HG03460 (cell line): ENCODE data around the gene KRT80.

ENCODE experiments used
- ATAC-seq: cut with Tn5 transposase; IDR thresholded peaks from one replicate; pipeline ENCODE4 v1.9.1; 2021; ENCODE audit not compliant: unreplicated experiment

KRT80 gene

GRCh38 chr12:52156757-52157565 is 34.9 kb downstream of the KRT80 start:
- ATAC-seq: no peak

GRCh38 chr12:52156311-52156710 is 35.5 kb downstream of the KRT80 start:
- no peak for ATAC-seq

DNA sequence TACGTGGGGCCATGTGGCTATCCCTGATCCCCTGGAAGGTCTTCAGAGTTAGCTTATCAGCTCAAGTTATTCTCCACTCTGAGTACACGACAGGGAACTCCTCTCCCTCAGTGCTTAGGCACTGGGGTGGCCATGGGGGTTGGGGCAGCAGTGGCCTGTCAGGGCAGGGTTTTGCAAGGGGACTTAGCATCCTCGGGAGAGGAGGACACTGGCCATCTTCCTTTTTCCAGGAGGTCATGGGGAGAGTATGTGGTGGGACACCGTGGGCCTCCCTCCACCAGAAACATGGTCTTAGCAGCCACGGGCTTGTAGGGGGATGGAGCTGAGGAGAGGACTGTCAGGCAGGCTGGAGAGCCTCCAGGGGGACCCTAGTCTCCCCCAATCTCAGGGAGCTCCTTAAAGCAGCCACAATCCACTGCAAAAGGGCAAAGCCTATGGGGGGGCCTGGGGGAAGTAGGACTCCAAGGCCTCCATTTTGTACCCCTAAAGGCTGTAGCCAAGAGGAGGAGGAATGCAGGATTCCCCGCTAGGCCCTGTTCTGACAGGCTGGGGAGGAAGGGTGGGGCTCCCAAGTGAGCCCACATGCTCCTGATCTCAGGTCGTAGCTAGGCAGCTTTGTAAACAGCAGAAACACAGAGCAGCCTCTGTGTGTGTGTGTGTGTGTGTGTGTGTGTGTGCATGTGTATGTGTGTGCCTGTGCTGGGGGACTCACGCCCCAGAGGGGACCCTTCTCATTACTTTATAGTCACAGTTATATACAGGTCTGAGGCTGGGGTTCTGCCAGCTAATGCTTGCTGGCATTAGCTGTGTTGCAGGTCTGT is 36.6 kb downstream of the KRT80 start:
- ATAC-seq: no peak

DNA sequence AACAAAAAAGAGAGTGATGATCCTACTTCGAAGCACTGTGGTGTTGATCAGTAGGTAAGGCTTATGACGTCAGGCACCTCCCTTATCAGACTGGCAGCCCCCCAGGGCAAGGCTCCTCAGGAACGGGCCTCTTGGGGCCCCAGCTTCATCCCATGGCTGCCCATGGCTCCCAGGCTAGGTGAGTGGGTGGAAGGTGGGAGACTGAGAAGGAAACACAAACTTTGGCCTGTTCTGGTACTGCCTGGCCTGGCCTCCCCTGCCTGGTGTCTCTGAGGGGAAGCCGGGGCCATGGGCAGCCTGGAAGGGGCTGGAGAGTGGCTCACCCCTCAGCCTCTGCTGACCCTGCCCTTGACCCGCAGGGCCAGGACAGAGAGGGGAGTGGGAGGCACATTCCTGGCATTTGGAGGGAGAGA is 38.9 kb downstream of the KRT80 start:
- no peak for ATAC-seq

- ATAC-seq: no peak
Measured at GRCh38 chr12:52151837-52152783, 39.7 kb downstream of the KRT80 start.

DNA sequence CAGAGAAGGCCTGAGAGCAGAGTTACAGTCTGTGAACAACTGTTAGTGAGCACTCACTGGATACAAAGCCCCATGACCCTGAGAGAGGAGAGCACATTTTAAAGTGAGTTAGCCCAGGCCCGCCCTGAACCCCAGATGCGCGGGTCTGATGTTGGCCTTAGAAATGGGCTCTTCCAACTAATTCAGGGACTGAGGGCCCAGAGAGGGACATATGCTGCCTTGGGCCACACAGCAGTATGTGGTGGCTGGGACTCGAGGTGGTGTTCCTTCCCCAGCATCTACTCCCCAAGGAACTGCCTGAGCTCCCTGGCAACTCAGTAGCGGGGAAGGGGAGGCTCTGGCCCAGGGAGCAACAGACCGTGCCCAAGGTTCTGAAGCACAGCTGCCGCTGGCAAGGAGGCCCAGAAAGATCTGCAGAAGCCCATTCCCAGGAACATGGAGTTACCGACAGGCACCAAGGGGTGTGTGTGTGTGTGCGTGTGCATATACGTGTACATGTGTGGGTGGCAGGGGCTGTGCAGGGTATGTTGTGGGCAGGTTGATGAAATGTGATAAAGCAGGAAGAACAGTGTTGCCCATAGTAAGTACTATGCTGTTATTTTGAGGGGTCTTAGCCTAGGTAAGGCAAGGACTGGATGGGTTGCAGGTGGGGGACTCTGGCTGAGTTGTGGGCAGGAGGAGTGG is 40.5 kb downstream of the KRT80 start:
- no peak for ATAC-seq

GRCh38 chr12:52149651-52150241 is 42.1 kb downstream of the KRT80 start:
- ATAC-seq: no peak

DNA sequence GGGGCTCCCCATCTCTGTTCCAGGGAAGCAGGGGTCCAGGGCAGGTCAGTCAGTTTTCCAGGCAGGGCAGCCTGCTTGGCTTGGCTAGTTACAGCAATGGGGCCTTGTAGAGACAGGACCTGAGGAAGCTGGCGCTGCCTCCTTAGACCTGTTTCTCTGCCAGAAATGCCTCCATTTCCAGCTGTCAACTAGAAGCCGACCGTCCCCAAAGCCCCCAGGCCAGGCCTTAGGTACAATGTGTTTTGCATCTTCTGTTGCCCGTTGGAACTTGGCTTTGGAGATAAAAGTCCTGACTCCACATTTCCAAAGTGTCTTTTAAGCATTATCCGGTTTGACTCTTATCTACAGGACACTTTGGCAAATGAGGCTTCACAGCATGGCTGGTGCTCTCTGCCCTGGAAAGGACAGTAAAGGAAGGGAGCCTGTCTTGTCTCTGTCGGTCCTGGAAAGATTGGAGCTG is 42.6 kb downstream of the KRT80 start:
- no peak for ATAC-seq

DNA sequence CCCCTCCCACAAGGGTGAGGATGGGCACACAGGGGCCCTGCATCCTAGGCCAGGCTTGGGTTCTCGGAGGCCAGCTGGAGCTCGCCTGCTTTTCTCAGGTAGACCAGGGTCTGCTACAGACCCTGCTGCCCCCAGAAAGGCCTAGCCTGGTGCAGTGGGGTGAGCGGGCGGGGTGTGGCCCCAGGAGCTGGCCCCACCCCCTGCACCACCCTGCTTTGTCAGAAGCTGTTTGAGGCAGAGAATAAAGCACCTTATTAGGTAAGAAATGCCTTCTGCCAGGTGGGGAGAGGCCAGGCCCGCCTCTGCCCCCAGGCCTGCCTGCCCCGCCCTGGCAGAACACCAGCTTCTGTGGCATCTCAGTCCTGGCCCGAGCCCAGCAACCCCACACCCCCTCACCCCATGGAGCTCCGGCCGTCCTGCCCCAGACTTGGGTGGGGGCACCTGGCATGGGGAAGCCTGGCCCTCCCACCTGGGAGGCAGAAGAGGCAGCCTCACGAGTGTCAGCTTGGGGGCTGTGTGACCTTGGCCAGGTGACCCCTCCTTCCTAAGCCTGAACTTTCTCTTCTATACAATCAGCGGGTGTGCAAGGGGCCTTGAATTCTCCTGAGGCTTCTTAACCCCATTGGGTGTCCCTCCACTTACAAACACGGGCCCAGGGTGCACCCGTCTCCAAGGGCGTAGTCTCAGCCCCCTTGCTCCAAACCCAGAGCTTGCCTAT is 43.2 kb downstream of the KRT80 start:
- no peak for ATAC-seq

DNA sequence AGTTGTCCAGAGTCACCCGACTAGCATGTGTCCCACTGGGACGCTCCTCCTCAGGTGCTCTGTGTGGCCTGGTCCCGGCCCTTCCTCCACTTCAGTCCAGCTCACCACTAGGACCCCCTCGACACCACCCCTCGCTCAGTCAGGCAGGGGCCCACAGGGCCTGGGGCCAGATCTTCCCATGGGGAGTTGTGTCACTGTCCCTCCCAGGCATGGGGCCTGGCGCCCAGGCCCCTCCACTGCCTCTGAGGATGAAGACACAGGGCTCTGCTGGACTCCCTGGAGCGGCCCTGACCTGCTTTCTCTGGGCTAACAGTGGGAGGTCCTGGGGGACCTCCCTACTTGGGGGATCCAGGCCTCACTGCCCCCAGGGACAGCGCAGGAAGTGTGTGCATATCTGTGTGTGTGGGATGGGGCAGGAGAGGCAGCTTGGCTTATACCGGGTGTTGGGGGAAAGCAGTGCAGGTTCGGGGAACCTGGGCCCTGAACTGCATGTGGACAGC is 43.8 kb downstream of the KRT80 start:
- no peak for ATAC-seq

DNA sequence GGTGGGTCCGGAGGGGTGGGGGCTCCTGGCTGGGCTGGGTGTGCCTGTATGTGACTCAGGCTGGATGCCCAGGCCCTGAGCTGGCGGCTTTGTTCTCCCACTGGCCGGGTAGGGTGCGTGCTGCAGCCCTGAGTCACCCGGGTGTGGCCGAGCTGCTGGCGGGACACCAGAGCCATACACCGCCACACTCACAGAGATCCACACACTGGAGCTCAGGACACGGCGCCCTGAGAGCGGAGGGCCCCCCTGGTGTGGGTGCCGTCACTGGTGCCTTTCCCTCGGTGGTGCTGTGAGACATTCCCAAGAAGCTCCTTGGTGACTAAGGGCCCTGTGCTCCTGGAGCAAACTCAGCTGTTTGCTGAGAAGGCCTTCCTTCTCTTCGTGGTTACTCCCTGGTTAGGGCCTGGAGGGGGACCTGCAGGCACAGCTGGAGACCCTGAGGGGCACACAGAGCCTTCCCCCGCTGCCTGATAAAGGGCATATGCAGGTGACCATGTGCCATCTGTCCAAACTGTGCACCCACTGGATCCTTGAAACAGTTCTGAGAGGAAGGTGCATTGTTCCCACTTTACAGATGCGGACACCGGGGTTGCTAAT is 44.3 kb downstream of the KRT80 start:
- ATAC-seq: no peak

GRCh38 chr12:52146822-52147366 is 44.9 kb downstream of the KRT80 start:
- no peak for ATAC-seq

- ATAC-seq: no peak
Measured at GRCh38 chr12:52146089-52146821, 45.6 kb downstream of the KRT80 start.

GRCh38 chr12:52145228-52146088 is 46.4 kb downstream of the KRT80 start:
- no peak for ATAC-seq

GRCh38 chr12:52144512-52145227 is 47.1 kb downstream of the KRT80 start:
- no peak for ATAC-seq

- no peak for ATAC-seq
Measured at GRCh38 chr12:52142431-52142830, 49.4 kb downstream of the KRT80 start.
